HepG2 (cell line): ENCODE results near the gene METTL6. TPM values are rescaled to one million over a fixed set of nuclear protein-coding genes. Genes with fewer than 3 reads are reported as not detected.

Experiments
- CHCHD3 ChIP-seq: sonication (generic); formaldehyde crosslinking; IDR thresholded peaks from 2 replicates; pipeline ENCODE4 v1.8.0; 2022; ENCODE audit warnings: mild to moderate bottlenecking, missing genetic modification reagents, moderate library complexity
- CREB3 ChIP-seq: sonication (generic); formaldehyde crosslinking; IDR thresholded peaks from 2 replicates; pipeline ENCODE4 v1.5.0; 2020; ENCODE audit warnings: missing genetic modification reagents
- E2F1 ChIP-seq: sonication (generic); formaldehyde crosslinking; IDR thresholded peaks from 2 replicates; pipeline ENCODE4 v1.5.0; 2020; ENCODE audit warnings: missing genetic modification reagents
- ELF1 ChIP-seq: sonication (generic); formaldehyde crosslinking; IDR thresholded peaks from 2 replicates; pipeline ENCODE4 v1.4.0; 2020; ENCODE audit warnings: missing genetic modification reagents
- GMEB2 ChIP-seq: IDR thresholded peaks from 2 replicates; pipeline ENCODE4 v1.6.1; 2016; ENCODE audit warnings: missing biosample characterization, missing genetic modification reagents, low read depth
- HMG20B ChIP-seq: conservative IDR thresholded peaks from 2 replicates; pipeline ENCODE4 v1.6.1; 2016; ENCODE audit warnings: missing genetic modification reagents, missing compliant biosample characterization
- HNRNPL ChIP-seq: fragments of 200-400 bp; formaldehyde crosslinking; IDR thresholded peaks from 2 replicates; pipeline ENCODE4 v1.6.1; 2017; ENCODE audit warnings: mild to moderate bottlenecking, low read depth, low read length
- MAF1 ChIP-seq: sonication (generic); formaldehyde crosslinking; IDR thresholded peaks from 2 replicates; pipeline ENCODE4 v1.5.0; 2020; ENCODE audit warnings: missing genetic modification reagents, borderline replicate concordance
- RBM22 ChIP-seq: fragments of 200-400 bp; formaldehyde crosslinking; optimal IDR thresholded peaks from 2 replicates; pipeline ENCODE3; 2017; ENCODE audit warnings: mild to moderate bottlenecking, low read length, moderate library complexity
- SRSF9 ChIP-seq: fragments of 200-400 bp; formaldehyde crosslinking; IDR thresholded peaks from 2 replicates; pipeline ENCODE4 v1.6.1; 2018; ENCODE audit warnings: borderline replicate concordance, mild to moderate bottlenecking, low read depth, low read length; ENCODE audit not compliant: insufficient read depth, poor library complexity, severe bottlenecking
- ZBTB14 ChIP-seq: sonication (generic); formaldehyde crosslinking; IDR thresholded peaks from 2 replicates; pipeline ENCODE4 v1.4.0; 2020; ENCODE audit warnings: missing genetic modification reagents
- ZHX2 ChIP-seq, 2 experiments: sonication (generic) in 1 of 2; formaldehyde crosslinking in 1 of 2; IDR thresholded peaks; 2 replicates each; pipeline versions ENCODE4 v1.6.1 to v1.9.0; 2014 to 2022; ENCODE audit warnings: antibody characterized with exemption in 1 of 2, borderline replicate concordance in 1 of 2, inconsistent platforms in 1 of 2, low read depth in 1 of 2, missing genetic modification reagents in 1 of 2
- ZNF350 ChIP-seq: sonication (generic); formaldehyde crosslinking; IDR thresholded peaks from 2 replicates; pipeline ENCODE4 v1.4.0; 2020; ENCODE audit warnings: mild to moderate bottlenecking, low read depth, missing genetic modification reagents, borderline replicate concordance
- polyA plus RNA-seq, 8 experiments: library from polyadenylated mRNA; depleted of rRNA in 3 of 8; stranded (reverse) in 7 of 8; unstranded in 1 of 8; fragments of >200 nt; fragmentation: Illumina TruSeq in 4 of 8; extraction: Trizol in 4 of 8; gene quantifications; 2 replicates each; pipeline versions ENCODE4 v1.2.1 to v1.2.3, GENCODE V29; 2011 to 2016; ENCODE audit warnings: low read depth in 4 of 8, missing spikeins in 1 of 8, mixed read lengths in 1 of 8; ENCODE audit not compliant: insufficient read depth in 1 of 8
- total RNA-seq, 5 experiments: library from RNA; depleted of rRNA; stranded (reverse); fragments of >200 nt; fragmentation: Illumina TruSeq; extraction: Trizol; gene quantifications; 2 replicates each; pipeline ENCODE4 v1.2.3, GENCODE V29; 2016; ENCODE audit warnings: low read depth in 1 of 5
- TF ChIP-seq, protein P1 (sequence below): sonication (generic); formaldehyde crosslinking; IDR thresholded peaks from 2 replicates; pipeline ENCODE4 v1.8.0; 2022; ENCODE audit warnings: mild to moderate bottlenecking, missing genetic modification reagents

The METTL6 gene
- total and polyA plus RNA-seq, 2 of the 13 experiments (the other 11 are each of a cell fraction or from before 2014, with no cell fraction given): 17.2 to 29.4 TPM

DNA sequence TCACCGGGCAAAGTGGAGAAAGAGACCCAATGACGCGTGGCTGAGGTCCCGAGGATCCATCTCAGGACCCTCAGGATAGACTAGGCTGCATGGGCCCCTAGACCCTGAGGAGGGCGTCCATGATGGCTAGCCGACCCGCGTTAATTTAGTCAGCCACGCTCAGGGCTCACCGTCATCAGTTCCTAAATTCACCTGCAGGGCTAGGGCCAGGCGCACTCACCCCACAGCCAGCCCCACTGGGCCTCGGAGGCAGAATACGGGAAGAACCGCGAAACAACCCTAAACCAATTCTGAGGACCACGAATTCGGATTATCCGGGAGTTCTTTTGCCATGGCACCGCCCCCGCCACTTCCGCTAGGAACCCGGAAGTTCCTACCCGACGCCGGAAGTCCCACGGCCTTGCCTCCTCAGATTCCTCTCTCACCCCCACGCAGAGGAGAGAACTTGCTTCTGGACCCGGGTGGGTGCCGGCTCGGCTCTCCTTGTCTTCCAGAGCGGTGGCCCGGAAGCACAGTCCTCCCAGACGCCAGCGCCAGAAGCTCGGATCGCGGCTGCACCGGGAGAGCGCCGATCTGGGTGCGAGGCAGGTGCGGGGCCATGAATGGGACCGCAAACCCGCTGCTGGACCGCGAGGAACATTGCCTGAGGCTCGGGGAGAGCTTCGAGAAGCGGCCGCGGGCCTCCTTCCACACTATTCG, at the start of gene METTL6, which contains the start of gene EAF1 (continued):
- peak; percentile 67; the same call in 1 of the 2 replicates for TF ChIP-seq ZNF350 (CRISPR knock-in tag)
- no peak for TF ChIP-seq SRSF9
- TF ChIP-seq RBM22: no peak
- no peak for TF ChIP-seq E2F1 (CRISPR knock-in tag)
- TF ChIP-seq MAF1 (CRISPR knock-in tag): peak; percentile 81; the same call in 1 of the 2 replicates
- no peak for TF ChIP-seq CREB3 (CRISPR knock-in tag)
- TF ChIP-seq, protein P1, sequence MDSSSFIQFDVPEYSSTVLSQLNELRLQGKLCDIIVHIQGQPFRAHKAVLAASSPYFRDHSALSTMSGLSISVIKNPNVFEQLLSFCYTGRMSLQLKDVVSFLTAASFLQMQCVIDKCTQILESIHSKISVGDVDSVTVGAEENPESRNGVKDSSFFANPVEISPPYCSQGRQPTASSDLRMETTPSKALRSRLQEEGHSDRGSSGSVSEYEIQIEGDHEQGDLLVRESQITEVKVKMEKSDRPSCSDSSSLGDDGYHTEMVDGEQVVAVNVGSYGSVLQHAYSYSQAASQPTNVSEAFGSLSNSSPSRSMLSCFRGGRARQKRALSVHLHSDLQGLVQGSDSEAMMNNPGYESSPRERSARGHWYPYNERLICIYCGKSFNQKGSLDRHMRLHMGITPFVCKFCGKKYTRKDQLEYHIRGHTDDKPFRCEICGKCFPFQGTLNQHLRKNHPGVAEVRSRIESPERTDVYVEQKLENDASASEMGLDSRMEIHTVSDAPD (CRISPR knock-in tag): no peak
- TF ChIP-seq ZHX2 (IDR thresholded peaks at IDR 0.05; ENCODE audit: low read depth): peak; percentile 41; the same call in 1 of the 2 replicates
- no peak for TF ChIP-seq ZHX2 (CRISPR knock-in tag; IDR thresholded peaks at IDR 0.05; ENCODE audit: borderline replicate concordance)
- no peak for TF ChIP-seq HMG20B
- TF ChIP-seq CHCHD3 (CRISPR knock-in tag): no peak
- TF ChIP-seq ZBTB14 (CRISPR knock-in tag): no peak
- peak; percentile 97 for TF ChIP-seq ELF1 (CRISPR knock-in tag)
- TF ChIP-seq HNRNPL: 0 out of 2 replicates have a peak, but pooled peaks have one; percentile 42
- TF ChIP-seq GMEB2 (CRISPR knock-in tag): no peak
